HG03521 (cell line): Measurements from ENCODE around the gene DLG2.

Source experiments
- ATAC-seq: cut with Tn5 transposase; IDR thresholded peaks from one replicate; pipeline ENCODE4 v1.9.1; 2021; ENCODE audit warnings: mild to moderate bottlenecking, moderate library complexity; ENCODE audit not compliant: unreplicated experiment

DLG2 gene

GRCh38 chr11:84541731-84542340 lies 1085.3 kb downstream of the DLG2 start:
- no peak for ATAC-seq

GRCh38 chr11:84536456-84536855 lies 1090.7 kb downstream of the DLG2 start:
- no peak for ATAC-seq

- no peak for ATAC-seq
Measured at GRCh38 chr11:84532364-84532763, 1094.8 kb downstream of the DLG2 start.

- ATAC-seq: no peak
Measured at GRCh38 chr11:84526250-84526649, 1100.9 kb downstream of the DLG2 start.

GRCh38 chr11:84524422-84525051 lies 1102.6 kb downstream of the DLG2 start:
- no peak for ATAC-seq

GRCh38 chr11:84522331-84522730 lies 1104.8 kb downstream of the DLG2 start:
- ATAC-seq: no peak

- no peak for ATAC-seq
Measured at GRCh38 chr11:84518631-84519183, 1108.4 kb downstream of the DLG2 start.

GRCh38 chr11:84514436-84514835 lies 1112.7 kb downstream of the DLG2 start:
- no peak for ATAC-seq

GRCh38 chr11:84503503-84503902 lies 1123.6 kb downstream of the DLG2 start:
- ATAC-seq: no peak

GRCh38 chr11:84501750-84502149 lies 1125.4 kb downstream of the DLG2 start:
- ATAC-seq: no peak

- ATAC-seq: no peak
Measured at GRCh38 chr11:84497981-84498411, 1129.1 kb downstream of the DLG2 start.

- ATAC-seq: no peak
Measured at GRCh38 chr11:84497181-84497580, 1130.0 kb downstream of the DLG2 start.

- no peak for ATAC-seq
Measured at GRCh38 chr11:84496122-84496521, 1131.0 kb downstream of the DLG2 start.

GRCh38 chr11:84480131-84480530 lies 1147.0 kb downstream of the DLG2 start:
- ATAC-seq: no peak

- no peak for ATAC-seq
Measured at GRCh38 chr11:84476581-84476980, 1150.6 kb downstream of the DLG2 start.

GRCh38 chr11:84471501-84471900 lies 1155.6 kb downstream of the DLG2 start:
- ATAC-seq: no peak

- ATAC-seq: no peak
Measured at GRCh38 chr11:84468235-84468634, 1158.9 kb downstream of the DLG2 start.

- ATAC-seq: no peak
Measured at GRCh38 chr11:84465040-84465439, 1162.1 kb downstream of the DLG2 start.

- ATAC-seq: no peak
Measured at GRCh38 chr11:84455691-84456090, 1171.5 kb downstream of the DLG2 start.

GRCh38 chr11:84452211-84452610 lies 1174.9 kb downstream of the DLG2 start:
- no peak for ATAC-seq

- ATAC-seq: no peak
Measured at GRCh38 chr11:84438565-84438964, 1188.6 kb downstream of the DLG2 start.
